Measurements from ENCODE around the gene IL17RD. TPM values are rescaled to one million over a fixed set of nuclear protein-coding genes. Genes with fewer than 3 reads are reported as not detected.
A peak's percentile ranks its signal among the peaks of the same experiment; 100 is the strongest.

Gene IL17RD
- total and polyA plus RNA-seq, 2 donors (not counting 1 experiment from before 2014, with no cell fraction given) = 0.05 TPM; not detected in 1

DNA sequence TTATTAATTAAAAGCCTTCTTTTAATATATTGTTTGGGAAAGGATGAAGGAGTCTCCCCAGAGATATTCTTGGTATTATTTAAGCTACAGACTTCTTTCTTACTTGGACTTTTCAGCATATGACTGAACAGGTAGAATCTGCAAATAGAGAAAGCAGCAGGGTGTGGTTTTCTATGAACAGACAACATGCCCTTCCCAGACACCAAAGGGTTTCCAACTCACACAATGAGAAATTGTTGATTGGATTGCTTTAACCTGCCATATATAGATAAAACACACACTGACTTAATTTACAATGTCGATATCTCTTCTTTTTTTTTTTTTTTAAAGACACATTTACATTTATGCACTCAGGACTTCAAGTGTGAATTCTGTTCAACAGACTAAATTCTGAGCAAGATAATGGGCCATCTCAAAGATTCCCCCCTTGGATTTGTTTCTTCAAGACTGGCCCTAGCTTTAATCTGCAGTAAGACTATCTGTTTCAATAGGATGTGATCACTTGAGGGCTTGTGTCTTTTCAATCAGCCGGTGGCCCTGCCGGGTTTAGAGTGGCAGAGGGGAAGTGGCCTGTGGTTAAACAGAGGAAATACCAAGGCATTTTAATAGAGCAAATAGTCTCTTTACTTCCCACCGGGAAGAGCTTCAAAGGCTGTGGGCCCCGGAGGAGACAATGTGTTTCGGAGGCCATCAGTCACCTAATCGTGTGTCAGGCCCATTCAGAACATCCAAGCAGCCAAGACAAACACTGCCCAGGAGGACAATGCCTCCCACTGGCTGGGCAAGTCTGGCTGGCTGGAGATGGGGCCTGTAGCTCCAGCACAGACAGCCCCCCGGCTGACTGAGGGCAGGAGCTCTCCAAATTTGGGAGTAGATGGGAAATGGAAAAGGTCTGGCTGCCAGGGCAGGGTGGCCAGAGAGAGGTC is 6.1 kb downstream of the IL17RD start:
- peak; percentile 28 for ATAC-seq (ENCODE audit: low read depth)
- WGBS (ENCODE audit: insufficient coverage) = 0% methylated on average over 5 of the region's 8 CpGs
- Histone ChIP-seq H3K4me2 (replicated peaks; ENCODE audit: low read depth, low read length, poor library complexity, severe bottlenecking) (peak overlapping the region; percentile 24), H3K27ac (ENCODE audit: low read length in 2 of 2) (no peak overlapping the region), H3K79me2 (ENCODE audit: control insufficient read depth, insufficient read depth, low read length) (no peaks in the 10 kb centered on the region), H3K4me1 (ENCODE audit: control insufficient read depth in 2 of 2, insufficient read depth in 2 of 2, low read length in 2 of 2) (peaks cover 9 to 12% of the 10 kb centered on the region in 2 donors), H3K36me3 (replicated peaks in 1 of 2; ENCODE audit: control extremely low read depth in 1 of 2, control insufficient read depth in 1 of 2, extremely low read depth in 1 of 2, insufficient read depth in 2 of 2, low read length in 1 of 2) (no peaks in the 10 kb centered on the region), H2AFZ (ENCODE audit: insufficient read depth, low read depth, low read length, poor library complexity, severe bottlenecking) (no peak overlapping the region), H3K4me3 (ENCODE audit: control extremely low read depth in 1 of 5, extremely low read depth in 1 of 5, insufficient read depth in 1 of 5, low read depth in 2 of 5, low read length in 4 of 5) (no peak overlapping the region), H3K27me3 (replicated peaks in 1 of 4; ENCODE audit: control extremely low read depth in 1 of 4, control insufficient read depth in 3 of 4, insufficient read depth in 4 of 4, low read length in 3 of 4) (peaks cover 0 to 47% (median 21%) of the 10 kb centered on the region in 4 experiments), H3K9ac (ENCODE audit: low read length) (no peak overlapping the region), H4K20me1 (ENCODE audit: control insufficient read depth, insufficient read depth, low read length, poor library complexity, severe bottlenecking) (no peaks in the 10 kb centered on the region), H3K9me3 (ENCODE audit: control extremely low read depth in 1 of 3, control insufficient read depth in 2 of 3, insufficient read depth in 1 of 3, low read length in 2 of 3) (no peaks in the 10 kb centered on the region)
- no peak for TF ChIP-seq EZH2 (IDR thresholded peaks at IDR 0.05; ENCODE audit: borderline replicate concordance, insufficient read depth, low read depth, low read length, poor library complexity, severe bottlenecking)
- TF ChIP-seq, protein P1, sequence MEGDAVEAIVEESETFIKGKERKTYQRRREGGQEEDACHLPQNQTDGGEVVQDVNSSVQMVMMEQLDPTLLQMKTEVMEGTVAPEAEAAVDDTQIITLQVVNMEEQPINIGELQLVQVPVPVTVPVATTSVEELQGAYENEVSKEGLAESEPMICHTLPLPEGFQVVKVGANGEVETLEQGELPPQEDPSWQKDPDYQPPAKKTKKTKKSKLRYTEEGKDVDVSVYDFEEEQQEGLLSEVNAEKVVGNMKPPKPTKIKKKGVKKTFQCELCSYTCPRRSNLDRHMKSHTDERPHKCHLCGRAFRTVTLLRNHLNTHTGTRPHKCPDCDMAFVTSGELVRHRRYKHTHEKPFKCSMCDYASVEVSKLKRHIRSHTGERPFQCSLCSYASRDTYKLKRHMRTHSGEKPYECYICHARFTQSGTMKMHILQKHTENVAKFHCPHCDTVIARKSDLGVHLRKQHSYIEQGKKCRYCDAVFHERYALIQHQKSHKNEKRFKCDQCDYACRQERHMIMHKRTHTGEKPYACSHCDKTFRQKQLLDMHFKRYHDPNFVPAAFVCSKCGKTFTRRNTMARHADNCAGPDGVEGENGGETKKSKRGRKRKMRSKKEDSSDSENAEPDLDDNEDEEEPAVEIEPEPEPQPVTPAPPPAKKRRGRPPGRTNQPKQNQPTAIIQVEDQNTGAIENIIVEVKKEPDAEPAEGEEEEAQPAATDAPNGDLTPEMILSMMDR (IDR thresholded peaks at IDR 0.05) = no peak
- ChIA-PET POLR2A (interaction anchor here (0.5 kb wide), 1 partner anchor 91 kb away, joined by 4 read pairs; no protein-coding TSS in a partner anchor), CTCF (interaction anchor here (0.7 to 1.9 kb wide), 4 partner anchors 10 to 457 kb away, joined by 3 to 13 read pairs (median 3); no protein-coding TSS in a partner anchor)
- no peaks in the 10 kb centered on the region for H3K9me3 Mint-ChIP-seq (ENCODE audit: insufficient read depth)
- intact Hi-C loops (cut with micrococcal nuclease) = no loop called here
- H3K27ac Mint-ChIP-seq = no peak overlapping the region
- peak; percentile 35 for DNase-seq
- no peak overlapping the region for H3K4me3 Mint-ChIP-seq
- H3K4me1 Mint-ChIP-seq = peaks cover 8% of the 10 kb centered on the region
- peaks cover 57% of the 10 kb centered on the region for H3K27me3 Mint-ChIP-seq

DNA sequence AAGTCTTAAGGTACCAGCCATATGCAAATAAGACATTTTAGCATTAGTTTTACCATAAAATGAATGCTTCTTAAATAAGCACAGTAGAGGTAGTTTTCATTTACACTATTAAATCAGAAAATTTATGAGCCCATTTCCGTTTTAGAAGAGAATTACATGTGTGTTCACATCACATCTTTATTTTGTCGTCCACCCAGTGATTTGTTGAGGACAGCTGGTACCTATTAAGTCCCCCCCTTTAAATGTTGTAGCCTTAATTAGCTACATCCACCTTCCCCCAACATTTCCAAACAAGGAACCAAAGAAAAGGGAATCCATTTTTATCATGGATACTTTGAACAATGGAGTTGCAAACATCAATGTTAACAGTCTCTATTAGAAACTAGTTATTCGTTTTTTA is 6.8 kb downstream of the IL17RD start:
- H2AFZ ChIP-seq (ENCODE audit: insufficient read depth, low read depth, low read length, poor library complexity, severe bottlenecking) = no peak overlapping the region
- no CpG with 5 or more reads among the region's 3 CpGs for WGBS (ENCODE audit: insufficient coverage)
- peaks cover 0 to 42% (median 19%) of the 10 kb centered on the region in 4 experiments for H3K27me3 ChIP-seq (replicated peaks in 1 of 4; ENCODE audit: control extremely low read depth in 1 of 4, control insufficient read depth in 3 of 4, insufficient read depth in 4 of 4, low read length in 3 of 4)
- H3K9ac ChIP-seq (ENCODE audit: low read length) = no peak overlapping the region
- peaks cover 6 to 9% of the 10 kb centered on the region in 2 donors for H3K4me1 ChIP-seq (ENCODE audit: control insufficient read depth in 2 of 2, insufficient read depth in 2 of 2, low read length in 2 of 2)
- ATAC-seq (ENCODE audit: low read depth) (no peak), DNase-seq (no peak)
- no peaks in the 10 kb centered on the region for H3K79me2 ChIP-seq (ENCODE audit: control insufficient read depth, insufficient read depth, low read length)
- H3K27ac Mint-ChIP-seq = no peak overlapping the region
- H3K4me3 ChIP-seq (ENCODE audit: control extremely low read depth in 1 of 5, extremely low read depth in 1 of 5, insufficient read depth in 1 of 5, low read depth in 2 of 5, low read length in 4 of 5) = no peak overlapping the region
- H3K36me3 ChIP-seq (replicated peaks in 1 of 2; ENCODE audit: control extremely low read depth in 1 of 2, control insufficient read depth in 1 of 2, extremely low read depth in 1 of 2, insufficient read depth in 2 of 2, low read length in 1 of 2) = no peaks in the 10 kb centered on the region
- peaks cover 7% of the 10 kb centered on the region for H3K4me1 Mint-ChIP-seq
- no peak overlapping the region for H3K4me2 ChIP-seq (replicated peaks; ENCODE audit: low read depth, low read length, poor library complexity, severe bottlenecking)
- H3K9me3 ChIP-seq (ENCODE audit: control extremely low read depth in 1 of 3, control insufficient read depth in 2 of 3, insufficient read depth in 1 of 3, low read length in 2 of 3) = no peaks in the 10 kb centered on the region
- POLR2A ChIA-PET = interaction anchor here (0.5 kb wide), 1 partner anchor 90 kb away, joined by 4 read pairs; no protein-coding TSS in a partner anchor
- no peak overlapping the region for H3K4me3 Mint-ChIP-seq
- H3K9me3 Mint-ChIP-seq (ENCODE audit: insufficient read depth) = no peaks in the 10 kb centered on the region
- H3K27me3 Mint-ChIP-seq = peaks cover 52% of the 10 kb centered on the region
- no peaks in the 10 kb centered on the region for H4K20me1 ChIP-seq (ENCODE audit: control insufficient read depth, insufficient read depth, low read length, poor library complexity, severe bottlenecking)
- CTCF ChIA-PET = interaction anchor here (1.2 kb wide), 1 partner anchor 58 kb away, joined by 3 read pairs; no protein-coding TSS in a partner anchor
- no peak overlapping the region for H3K27ac ChIP-seq (ENCODE audit: low read length in 2 of 2)
- intact Hi-C loops (cut with micrococcal nuclease) = no loop called here
- TF ChIP-seq, protein P1 (IDR thresholded peaks at IDR 0.05) = no peak
- no peak for TF ChIP-seq EZH2 (IDR thresholded peaks at IDR 0.05; ENCODE audit: borderline replicate concordance, insufficient read depth, low read depth, low read length, poor library complexity, severe bottlenecking)

All from B cell (primary cell).